ENCODE data around the gene LUC7L2. TPM values are rescaled to one million over a fixed set of nuclear protein-coding genes. Genes with fewer than 3 reads are reported as not detected.
"Not testable (repeated sequence)": the region's sequence is repeated elsewhere in the genome, so short reads cannot be mapped to it uniquely, and the experiment has no call there.

The LUC7L2 gene
- total RNA-seq, 1 donor from 2014 or later, result 51.8 TPM

DNA sequence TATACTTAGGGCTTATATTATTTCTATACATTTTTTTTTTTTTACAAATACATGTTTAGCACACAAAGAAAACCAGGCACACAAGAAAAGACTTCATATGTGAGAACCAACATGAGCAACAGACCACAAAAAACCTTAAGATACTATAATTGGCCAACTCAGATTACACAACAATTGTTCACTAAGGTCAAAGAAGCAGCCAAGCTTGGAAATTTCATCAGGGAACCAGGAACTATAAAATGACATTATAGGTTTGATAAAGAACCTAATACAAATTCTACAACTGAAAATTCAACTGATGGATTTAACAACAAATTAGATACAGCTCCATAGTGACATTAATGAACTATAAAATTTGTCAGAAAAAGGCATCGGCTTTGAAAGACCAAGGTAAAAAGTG lies 4.4 kb upstream of the LUC7L2 start:
- no peak overlapping the region for H3K27ac ChIP-seq
- H3K27me3 ChIP-seq, result no peaks in the 10 kb centered on the region
- H3K4me3 ChIP-seq, result no peak overlapping the region
- intact Hi-C loops (cut with DNase I), result no loop called here
- H3K9me3 ChIP-seq, result no peaks in the 10 kb centered on the region
- TF ChIP-seq POLR2A (IDR thresholded peaks at IDR 0.05) (no peak), POLR2AphosphoS5 (IDR thresholded peaks at IDR 0.05; ENCODE audit: insufficient read depth in 1 of 2, low read depth in 1 of 2) (no peak)
- TF ChIP-seq, protein P1, sequence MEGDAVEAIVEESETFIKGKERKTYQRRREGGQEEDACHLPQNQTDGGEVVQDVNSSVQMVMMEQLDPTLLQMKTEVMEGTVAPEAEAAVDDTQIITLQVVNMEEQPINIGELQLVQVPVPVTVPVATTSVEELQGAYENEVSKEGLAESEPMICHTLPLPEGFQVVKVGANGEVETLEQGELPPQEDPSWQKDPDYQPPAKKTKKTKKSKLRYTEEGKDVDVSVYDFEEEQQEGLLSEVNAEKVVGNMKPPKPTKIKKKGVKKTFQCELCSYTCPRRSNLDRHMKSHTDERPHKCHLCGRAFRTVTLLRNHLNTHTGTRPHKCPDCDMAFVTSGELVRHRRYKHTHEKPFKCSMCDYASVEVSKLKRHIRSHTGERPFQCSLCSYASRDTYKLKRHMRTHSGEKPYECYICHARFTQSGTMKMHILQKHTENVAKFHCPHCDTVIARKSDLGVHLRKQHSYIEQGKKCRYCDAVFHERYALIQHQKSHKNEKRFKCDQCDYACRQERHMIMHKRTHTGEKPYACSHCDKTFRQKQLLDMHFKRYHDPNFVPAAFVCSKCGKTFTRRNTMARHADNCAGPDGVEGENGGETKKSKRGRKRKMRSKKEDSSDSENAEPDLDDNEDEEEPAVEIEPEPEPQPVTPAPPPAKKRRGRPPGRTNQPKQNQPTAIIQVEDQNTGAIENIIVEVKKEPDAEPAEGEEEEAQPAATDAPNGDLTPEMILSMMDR (IDR thresholded peaks at IDR 0.05), result no peak
- H3K36me3 ChIP-seq, result no peaks in the 10 kb centered on the region
- no peaks in the 10 kb centered on the region for H3K4me1 ChIP-seq
- DNase-seq (ENCODE audit: extremely low spot score in 2 of 2), result no peak

GRCh38 chr7:139357729-139358506 lies 1.8 kb upstream of the LUC7L2 start:
- not testable (repeated sequence) for DNase-seq (ENCODE audit: extremely low spot score in 2 of 2); H3K36me3 ChIP-seq; H3K9me3 ChIP-seq; H3K27me3 ChIP-seq
- intact Hi-C loops (cut with DNase I), result loop anchor here (2.0 kb wide), 1 partner anchor 17 kb away; the partner anchor contains the start of gene FMC1
- Histone ChIP-seq H3K27ac (peak overlapping the region; percentile 100), H3K4me3 (peak overlapping the region; percentile 93 to 100), H3K4me1 (peaks cover 21% of the 10 kb centered on the region)

DNA sequence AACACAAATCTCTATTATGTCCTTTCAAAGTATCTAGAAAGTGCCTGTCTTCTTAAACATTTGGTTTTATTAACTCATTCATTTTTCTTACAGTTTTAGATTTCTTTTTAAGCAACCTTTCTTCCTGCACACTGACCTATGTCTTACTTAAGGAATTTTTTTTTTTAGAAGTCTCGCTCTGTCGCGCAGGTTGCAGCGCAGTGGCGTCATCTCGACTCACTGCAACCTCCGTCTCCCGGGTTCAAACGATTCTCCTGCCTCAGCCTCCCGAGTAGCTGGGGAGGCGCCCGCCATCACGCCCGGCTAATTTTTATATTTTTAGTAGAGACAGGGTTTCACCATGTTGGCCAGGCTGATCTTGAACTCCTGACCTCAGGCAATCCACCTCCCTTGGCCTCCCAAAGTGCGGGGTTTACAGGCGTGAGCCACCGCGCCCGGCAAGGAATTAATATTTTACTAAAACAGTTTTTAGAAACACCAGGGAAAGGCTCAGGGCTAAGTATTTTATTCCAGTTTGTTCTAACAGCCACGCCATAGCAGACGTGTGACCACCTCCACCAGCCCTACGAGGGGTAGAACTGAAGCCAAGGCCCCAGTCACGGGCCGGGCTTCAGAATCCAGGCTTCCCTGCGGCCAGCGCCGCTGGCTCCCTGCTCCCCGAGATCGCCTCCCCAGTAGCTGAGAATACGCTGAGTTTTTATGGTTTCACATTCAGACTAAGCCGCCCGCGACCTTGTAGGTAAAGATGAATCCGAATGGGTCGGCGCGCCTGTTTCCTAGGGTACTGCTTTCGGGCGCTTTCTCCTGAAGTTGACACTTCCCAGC lies 941 bp upstream of the LUC7L2 start:
- Histone ChIP-seq H3K27ac (peak overlapping the region; percentile 100), H3K4me3 (peak overlapping the region; percentile 93 to 100), H3K4me1 (peaks cover 29% of the 10 kb centered on the region), H3K27me3 (no peaks in the 10 kb centered on the region), H3K36me3 (no peaks in the 10 kb centered on the region), H3K9me3 (no peaks in the 10 kb centered on the region)
- DNase-seq (ENCODE audit: extremely low spot score in 2 of 2), result no peak
- TF ChIP-seq POLR2AphosphoS5 (IDR thresholded peaks at IDR 0.05; ENCODE audit: insufficient read depth in 1 of 2, low read depth in 1 of 2) (no peak), POLR2A (IDR thresholded peaks at IDR 0.05) (no peak)
- TF ChIP-seq, protein P1 (IDR thresholded peaks at IDR 0.05), result no peak
- intact Hi-C loops (cut with DNase I), result loop anchor here (2.0 kb wide), 1 partner anchor 18 kb away; the partner anchor contains the start of gene FMC1

GRCh38 chr7:139360210-139360947 lies 685 bp downstream of the LUC7L2 start:
- Histone ChIP-seq H3K36me3 (no peaks in the 10 kb centered on the region), H3K27ac (peak overlapping the region; percentile 100), H3K9me3 (no peaks in the 10 kb centered on the region), H3K27me3 (no peaks in the 10 kb centered on the region), H3K4me1 (peaks cover 45% of the 10 kb centered on the region), H3K4me3 (peak overlapping the region; percentile 93 to 100)
- peak; percentile 98 to 99 for DNase-seq (ENCODE audit: extremely low spot score in 2 of 2)
- TF ChIP-seq, protein P1 (IDR thresholded peaks at IDR 0.05), result no peak
- TF ChIP-seq POLR2AphosphoS5 (IDR thresholded peaks at IDR 0.05; ENCODE audit: insufficient read depth in 1 of 2, low read depth in 1 of 2) (peak; percentile 64 to 75), POLR2A (IDR thresholded peaks at IDR 0.05) (peak in 1 of 2 donors; percentile 62)
- intact Hi-C loops (cut with DNase I), result loop anchor here (5.0 kb wide), 1 partner anchor 817 kb away; the partner anchor contains the start of gene KDM7A

GRCh38 chr7:139360948-139361307 lies 1.2 kb downstream of the LUC7L2 start:
- intact Hi-C loops (cut with DNase I), result loop anchor here (5.0 kb wide), 1 partner anchor 816 kb away; the partner anchor contains the start of gene KDM7A
- peaks cover 50% of the 10 kb centered on the region for H3K4me1 ChIP-seq
- no peak for TF ChIP-seq POLR2A (IDR thresholded peaks at IDR 0.05)
- TF ChIP-seq POLR2AphosphoS5 (IDR thresholded peaks at IDR 0.05; ENCODE audit: insufficient read depth in 1 of 2, low read depth in 1 of 2), result no peak
- TF ChIP-seq, protein P1 (IDR thresholded peaks at IDR 0.05), result no peak

More at GRCh38 chr7:139360948-139361307, 1.2 kb downstream of the LUC7L2 start:
- no peaks in the 10 kb centered on the region for H3K36me3 ChIP-seq
- peak overlapping the region; percentile 93 to 100 for H3K4me3 ChIP-seq
- H3K27ac ChIP-seq, result peak overlapping the region; percentile 100
- no peaks in the 10 kb centered on the region for H3K9me3 ChIP-seq
- no peak for DNase-seq (ENCODE audit: extremely low spot score in 2 of 2)
- no peaks in the 10 kb centered on the region for H3K27me3 ChIP-seq
